ENCODE results near the gene F7. TPM values are rescaled to one million over a fixed set of nuclear protein-coding genes. Genes with fewer than 3 reads are reported as not detected.

F7 gene
- total and polyA plus RNA-seq, 2 donors (not counting 1 experiment from before 2014, with no cell fraction given), result not detected

GRCh38 chr13:113077566-113077952 is 28.0 kb upstream of the F7 start:
- no peak overlapping the region for H3K4me2 ChIP-seq (replicated peaks; ENCODE audit: low read depth, low read length, poor library complexity, severe bottlenecking)
- WGBS (ENCODE audit: insufficient coverage), result 90% methylated on average over 20 of the region's 20 CpGs
- CTCF ChIA-PET, result no interaction called here
- TF ChIP-seq CTCF (IDR thresholded peaks at IDR 0.05), result no peak
- TF ChIP-seq EZH2 (IDR thresholded peaks at IDR 0.05; ENCODE audit: borderline replicate concordance, insufficient read depth, low read depth, low read length, poor library complexity, severe bottlenecking), result no peak
- intact Hi-C loops (cut with micrococcal nuclease), result no loop called here
- H4K20me1 ChIP-seq (ENCODE audit: control insufficient read depth, insufficient read depth, low read length, poor library complexity, severe bottlenecking), result no peaks in the 10 kb centered on the region
- Mint-ChIP-seq H3K4me3 (no peak overlapping the region), H3K27ac (no peak overlapping the region), H3K4me1 (no peaks in the 10 kb centered on the region), H3K9me3 (ENCODE audit: insufficient read depth) (no peaks in the 10 kb centered on the region), H3K27me3 (no peaks in the 10 kb centered on the region)
- POLR2A ChIA-PET, result no interaction called here
- no peaks in the 10 kb centered on the region for H3K36me3 ChIP-seq (replicated peaks in 1 of 2; ENCODE audit: control extremely low read depth in 1 of 2, control insufficient read depth in 1 of 2, extremely low read depth in 1 of 2, insufficient read depth in 2 of 2, low read length in 1 of 2)
- ATAC-seq (ENCODE audit: low read depth) (no peak), DNase-seq (no peak)
- H3K27me3 ChIP-seq (replicated peaks in 1 of 4; ENCODE audit: control extremely low read depth in 1 of 4, control insufficient read depth in 3 of 4, insufficient read depth in 4 of 4, low read length in 3 of 4), result no peaks in the 10 kb centered on the region
- H3K27ac ChIP-seq (ENCODE audit: low read length in 2 of 2), result no peak overlapping the region
- no peak overlapping the region for H3K9ac ChIP-seq (ENCODE audit: low read length)
- H3K4me1 ChIP-seq (ENCODE audit: control insufficient read depth in 2 of 2, insufficient read depth in 2 of 2, low read length in 2 of 2), result no peaks in the 10 kb centered on the region
- no peaks in the 10 kb centered on the region for H3K79me2 ChIP-seq (ENCODE audit: control insufficient read depth, insufficient read depth, low read length)
- H3K4me3 ChIP-seq (ENCODE audit: control extremely low read depth in 1 of 5, extremely low read depth in 1 of 5, insufficient read depth in 1 of 5, low read depth in 2 of 5, low read length in 4 of 5), result no peak overlapping the region
- no peak overlapping the region for H2AFZ ChIP-seq (ENCODE audit: insufficient read depth, low read depth, low read length, poor library complexity, severe bottlenecking)
- peaks cover 0 to 6% (median 0%) of the 10 kb centered on the region in 3 donors for H3K9me3 ChIP-seq (ENCODE audit: control extremely low read depth in 1 of 3, control insufficient read depth in 2 of 3, insufficient read depth in 1 of 3, low read length in 2 of 3)

- H3K27me3 ChIP-seq (replicated peaks in 1 of 4; ENCODE audit: control extremely low read depth in 1 of 4, control insufficient read depth in 3 of 4, insufficient read depth in 4 of 4, low read length in 3 of 4), result no peaks in the 10 kb centered on the region
Measured at GRCh38 chr13:113077953-113078901, 27.4 kb upstream of the F7 start.

More at GRCh38 chr13:113077953-113078901, 27.4 kb upstream of the F7 start:
- ChIA-PET CTCF (no interaction called here), POLR2A (no interaction called here)
- Histone ChIP-seq H3K4me2 (replicated peaks; ENCODE audit: low read depth, low read length, poor library complexity, severe bottlenecking) (no peak overlapping the region), H3K9ac (ENCODE audit: low read length) (no peak overlapping the region), H3K36me3 (replicated peaks in 1 of 2; ENCODE audit: control extremely low read depth in 1 of 2, control insufficient read depth in 1 of 2, extremely low read depth in 1 of 2, insufficient read depth in 2 of 2, low read length in 1 of 2) (no peaks in the 10 kb centered on the region), H3K4me3 (ENCODE audit: control extremely low read depth in 1 of 5, extremely low read depth in 1 of 5, insufficient read depth in 1 of 5, low read depth in 2 of 5, low read length in 4 of 5) (no peak overlapping the region), H3K4me1 (ENCODE audit: control insufficient read depth in 2 of 2, insufficient read depth in 2 of 2, low read length in 2 of 2) (no peaks in the 10 kb centered on the region), H2AFZ (ENCODE audit: insufficient read depth, low read depth, low read length, poor library complexity, severe bottlenecking) (no peak overlapping the region), H3K9me3 (ENCODE audit: control extremely low read depth in 1 of 3, control insufficient read depth in 2 of 3, insufficient read depth in 1 of 3, low read length in 2 of 3) (peaks cover 0 to 8% (median 0%) of the 10 kb centered on the region in 3 donors), H4K20me1 (ENCODE audit: control insufficient read depth, insufficient read depth, low read length, poor library complexity, severe bottlenecking) (no peaks in the 10 kb centered on the region), H3K79me2 (ENCODE audit: control insufficient read depth, insufficient read depth, low read length) (no peaks in the 10 kb centered on the region), H3K27ac (ENCODE audit: low read length in 2 of 2) (no peak overlapping the region)
- no peak for TF ChIP-seq EZH2 (IDR thresholded peaks at IDR 0.05; ENCODE audit: borderline replicate concordance, insufficient read depth, low read depth, low read length, poor library complexity, severe bottlenecking)
- TF ChIP-seq CTCF (IDR thresholded peaks at IDR 0.05), result no peak
- no peak for ATAC-seq (ENCODE audit: low read depth)
- WGBS (ENCODE audit: insufficient coverage), result 94% methylated on average over 41 of the region's 42 CpGs
- H3K27me3 Mint-ChIP-seq, result no peaks in the 10 kb centered on the region
- DNase-seq, result no peak
- H3K9me3 Mint-ChIP-seq (ENCODE audit: insufficient read depth), result no peaks in the 10 kb centered on the region
- no peak overlapping the region for H3K27ac Mint-ChIP-seq
- intact Hi-C loops (cut with micrococcal nuclease), result no loop called here
- no peaks in the 10 kb centered on the region for H3K4me1 Mint-ChIP-seq
- H3K4me3 Mint-ChIP-seq, result no peak overlapping the region

Data from B cell (primary cell).